GM19395 (cell line): ENCODE measurements around the gene HSPA6.
A peak's percentile ranks its signal among the peaks of the same experiment; 100 is the strongest.
"Not testable (repeated sequence)": the region's sequence is repeated elsewhere in the genome, so short reads cannot be mapped to it uniquely, and the experiment has no call there.

Experiments
- ATAC-seq: cut with Tn5 transposase; IDR thresholded peaks from one replicate; pipeline ENCODE4 v1.9.1; 2021; ENCODE audit warnings: mild to moderate bottlenecking, moderate library complexity; ENCODE audit not compliant: unreplicated experiment

The HSPA6 gene

DNA sequence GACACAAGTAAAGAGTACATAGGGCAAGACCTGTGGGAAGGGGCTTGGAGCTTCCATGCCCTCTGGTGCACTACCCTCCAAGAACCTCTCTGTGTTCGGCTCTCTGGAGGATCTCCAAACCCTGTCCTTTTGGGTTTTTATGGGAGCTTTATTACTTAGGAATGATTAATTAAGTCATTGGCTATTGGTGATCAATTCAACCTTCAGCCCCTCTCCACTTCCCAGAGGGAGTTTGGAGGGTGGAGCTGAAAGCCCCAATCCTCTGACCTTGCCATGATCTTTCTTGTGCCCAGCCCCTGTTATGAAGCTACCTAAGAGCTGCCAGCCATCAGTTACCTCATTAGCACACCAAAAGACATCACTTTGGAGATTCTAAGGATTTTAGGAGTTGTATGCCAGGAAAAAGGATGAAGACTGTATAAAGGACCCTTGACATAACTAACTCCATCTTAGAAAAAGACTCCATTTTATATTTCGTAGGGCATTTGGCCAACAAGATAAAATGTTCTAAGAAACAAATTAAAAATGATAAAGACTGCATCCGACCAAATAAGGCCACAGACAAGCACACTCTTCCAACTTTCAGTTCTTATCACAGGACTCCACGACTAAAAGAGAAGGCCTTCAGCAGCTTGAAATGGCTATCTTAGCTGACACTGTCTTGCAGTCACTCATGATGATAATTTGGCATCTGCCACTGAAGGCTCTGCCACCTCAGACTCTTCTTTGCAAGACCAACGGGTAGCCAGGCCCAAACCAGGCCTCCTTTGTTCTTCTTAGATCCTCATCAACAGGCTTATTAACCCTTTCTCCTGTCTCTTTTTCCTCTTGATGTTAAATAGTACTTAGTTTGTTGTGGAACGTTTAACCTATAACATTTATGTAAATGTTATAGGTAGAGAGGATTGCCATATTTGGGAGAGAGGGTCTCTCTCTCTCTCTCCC lies 33.4 kb downstream of the HSPA6 start:
- not testable (repeated sequence) for ATAC-seq

DNA sequence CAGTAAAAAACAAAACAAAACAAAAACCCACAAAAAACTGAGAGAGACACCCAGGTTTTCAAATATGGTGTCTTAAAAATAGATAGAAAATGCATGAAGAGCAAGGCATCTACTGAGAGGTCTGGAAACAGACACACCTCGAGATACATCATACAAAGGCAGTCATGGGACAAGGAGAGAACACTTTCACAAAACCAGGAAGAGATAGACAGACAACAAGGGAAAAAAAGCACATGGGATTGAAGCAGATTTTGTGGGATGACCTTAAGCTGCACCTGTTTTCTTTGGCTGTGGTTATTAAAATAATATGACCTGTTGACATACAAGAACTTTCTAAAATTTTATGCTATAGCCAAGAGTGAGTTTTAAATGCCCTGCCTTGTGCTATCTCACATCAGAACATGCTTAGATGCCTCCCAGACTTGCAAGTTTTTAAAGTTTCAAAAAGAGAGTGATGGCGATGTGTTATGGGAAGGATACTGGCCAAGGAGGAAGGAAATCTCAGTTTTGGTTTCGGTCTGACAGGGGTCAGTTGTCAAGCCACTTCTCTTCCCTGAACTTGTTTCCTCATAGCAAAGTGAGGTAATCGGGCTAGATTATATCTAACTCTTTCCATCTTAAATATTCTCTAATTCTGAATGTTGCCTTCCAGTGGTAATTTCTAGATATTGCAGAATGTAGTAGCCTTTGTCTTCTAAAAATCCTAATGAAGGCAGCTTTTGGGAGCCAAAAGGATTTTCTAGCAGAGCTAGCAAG lies 36.8 kb downstream of the HSPA6 start:
- ATAC-seq = peak; percentile 69

DNA sequence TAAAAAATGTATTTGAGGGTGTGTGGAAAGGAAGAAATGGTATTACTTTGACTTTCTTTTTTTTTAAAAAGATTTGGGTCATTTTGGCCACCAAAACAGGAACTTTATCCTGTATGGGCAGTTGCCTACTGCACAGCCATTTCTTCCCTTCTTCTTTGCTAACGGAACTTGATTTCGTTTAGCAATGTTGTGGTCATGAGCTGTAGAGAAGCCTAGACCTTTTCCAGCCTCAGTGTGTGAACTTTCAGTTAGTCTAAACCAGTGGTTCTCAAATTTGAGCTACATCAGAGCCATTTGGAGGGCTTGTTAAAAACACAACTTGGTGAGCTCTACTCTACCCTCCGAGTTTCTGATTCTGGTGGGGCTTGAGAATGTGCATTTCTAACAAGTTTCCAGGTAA lies 38.1 kb downstream of the HSPA6 start:
- ATAC-seq = not testable (repeated sequence)

DNA sequence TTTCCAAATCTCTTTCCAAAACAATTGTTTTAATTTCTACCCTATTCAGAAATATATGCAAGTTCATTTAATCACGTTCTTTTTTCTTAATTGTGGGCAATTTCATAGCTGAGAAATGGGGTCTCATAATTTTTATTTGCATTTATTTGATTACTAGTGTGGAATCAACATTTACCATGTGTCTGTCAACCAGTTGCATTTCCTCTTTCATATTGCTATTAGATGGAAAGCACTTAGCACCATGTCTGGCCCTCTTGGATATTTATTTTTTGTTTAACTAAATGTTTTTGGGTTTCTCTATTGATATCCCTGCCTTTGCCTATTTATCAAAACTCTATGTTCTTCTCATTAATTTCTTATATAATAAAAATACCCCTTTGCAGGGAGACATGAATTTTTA lies 39.2 kb downstream of the HSPA6 start:
- not testable (repeated sequence) for ATAC-seq

DNA sequence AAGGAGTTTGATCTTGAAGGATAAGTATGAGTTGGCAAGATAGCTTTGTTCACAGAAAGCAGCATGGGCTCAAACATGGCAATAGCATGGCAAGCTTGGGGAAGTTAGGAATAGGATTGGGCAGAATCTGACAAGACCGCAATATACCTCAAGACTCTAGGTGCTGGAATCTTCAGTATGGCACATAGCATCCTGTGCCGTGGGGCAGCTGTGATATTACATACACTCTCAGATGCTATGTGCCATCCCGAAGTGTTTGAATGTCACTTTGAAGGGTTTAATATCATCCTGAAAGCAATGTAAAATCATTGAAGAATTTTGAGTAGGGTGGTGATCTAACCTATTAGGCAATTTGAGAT lies 42.2 kb downstream of the HSPA6 start:
- not testable (repeated sequence) for ATAC-seq

DNA sequence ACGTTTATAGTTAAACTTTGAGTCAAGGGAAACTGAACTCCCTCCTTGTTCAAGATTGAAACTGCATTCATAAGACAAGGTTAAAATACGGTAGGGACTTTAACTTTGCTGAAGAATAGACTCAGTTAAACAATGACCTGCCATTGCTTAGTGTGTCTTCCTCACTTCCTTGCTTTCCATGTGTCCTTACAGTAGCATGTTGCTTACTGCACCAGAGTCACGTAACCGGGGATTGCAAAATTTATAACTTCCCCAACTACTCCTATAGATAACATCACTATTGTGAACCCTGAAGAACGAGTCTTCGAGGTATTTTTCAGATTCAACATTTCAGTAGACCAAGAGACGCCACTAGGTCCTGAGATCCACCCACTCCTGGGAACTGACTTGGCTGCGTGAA lies 47.4 kb downstream of the HSPA6 start:
- ATAC-seq = not testable (repeated sequence)
